ENCODE results near the gene NRXN3.

The NRXN3 gene

GRCh38 chr14:79530555-79530954 is 1360.4 kb downstream of the NRXN3 start:
- DNase-seq (ENCODE audit: low spot score) = no peak

- DNase-seq (ENCODE audit: low spot score) = no peak
Measured at GRCh38 chr14:79534703-79535353, 1364.7 kb downstream of the NRXN3 start.

GRCh38 chr14:79540394-79540793 is 1370.2 kb downstream of the NRXN3 start:
- DNase-seq (ENCODE audit: low spot score) = no peak

- DNase-seq (ENCODE audit: low spot score) = no peak
Measured at GRCh38 chr14:79542121-79542520, 1371.9 kb downstream of the NRXN3 start.

GRCh38 chr14:79543348-79543747 is 1373.2 kb downstream of the NRXN3 start:
- DNase-seq (ENCODE audit: low spot score) = no peak

- peak; percentile 53 for DNase-seq (ENCODE audit: low spot score)
Measured at GRCh38 chr14:79543967-79544697, 1374.0 kb downstream of the NRXN3 start.

- DNase-seq (ENCODE audit: low spot score) = no peak
Measured at GRCh38 chr14:79544698-79545070, 1374.5 kb downstream of the NRXN3 start.

GRCh38 chr14:79548836-79549235 is 1378.7 kb downstream of the NRXN3 start:
- DNase-seq (ENCODE audit: low spot score) = no peak

- no peak for DNase-seq (ENCODE audit: low spot score)
Measured at GRCh38 chr14:79549515-79549914, 1379.3 kb downstream of the NRXN3 start.

- DNase-seq (ENCODE audit: low spot score) = no peak
Measured at GRCh38 chr14:79551523-79551922, 1381.3 kb downstream of the NRXN3 start.

- DNase-seq (ENCODE audit: low spot score) = peak; percentile 27
Measured at GRCh38 chr14:79552778-79553177, 1382.6 kb downstream of the NRXN3 start.

GRCh38 chr14:79554816-79555215 is 1384.6 kb downstream of the NRXN3 start:
- no peak for DNase-seq (ENCODE audit: low spot score)

- no peak for DNase-seq (ENCODE audit: low spot score)
Measured at GRCh38 chr14:79555429-79555828, 1385.3 kb downstream of the NRXN3 start.

- no peak for DNase-seq (ENCODE audit: low spot score)
Measured at GRCh38 chr14:79557309-79557708, 1387.1 kb downstream of the NRXN3 start.

GRCh38 chr14:79562185-79562584 is 1392.0 kb downstream of the NRXN3 start:
- DNase-seq (ENCODE audit: low spot score) = no peak

- no peak for DNase-seq (ENCODE audit: low spot score)
Measured at GRCh38 chr14:79564371-79564770, 1394.2 kb downstream of the NRXN3 start.

- no peak for DNase-seq (ENCODE audit: low spot score)
Measured at GRCh38 chr14:79567306-79567705, 1397.1 kb downstream of the NRXN3 start.

GRCh38 chr14:79568594-79568993 is 1398.4 kb downstream of the NRXN3 start:
- DNase-seq (ENCODE audit: low spot score) = no peak

- no peak for DNase-seq (ENCODE audit: low spot score)
Measured at GRCh38 chr14:79569072-79569471, 1398.9 kb downstream of the NRXN3 start.

- DNase-seq (ENCODE audit: low spot score) = no peak
Measured at GRCh38 chr14:79570648-79571047, 1400.5 kb downstream of the NRXN3 start.

GRCh38 chr14:79571366-79571765 is 1401.2 kb downstream of the NRXN3 start:
- DNase-seq (ENCODE audit: low spot score) = no peak

GRCh38 chr14:79573486-79573885 is 1403.3 kb downstream of the NRXN3 start:
- no peak for DNase-seq (ENCODE audit: low spot score)

GRCh38 chr14:79575032-79575431 is 1404.9 kb downstream of the NRXN3 start:
- DNase-seq (ENCODE audit: low spot score) = no peak

- DNase-seq (ENCODE audit: low spot score) = no peak
Measured at GRCh38 chr14:79576424-79576823, 1406.3 kb downstream of the NRXN3 start.
